DOHH2 (cell line): ENCODE measurements around the gene UBE2I.

Experiments used
- EZH2phosphoT487 ChIP-seq: fragments of 200-600 bp; sonication (generic); IDR thresholded peaks from 2 replicates; pipeline ENCODE4 v1.6.1; 2017; ENCODE audit warnings: borderline replicate concordance, mild to moderate bottlenecking, antibody characterized with exemption, low read length, moderate library complexity, mixed read lengths
- TF ChIP-seq, protein P1 (sequence below): fragments of 200-600 bp; sonication (generic); IDR thresholded peaks from one replicate; pipeline ENCODE4 v1.5.1; 2014; ENCODE audit warnings: antibody characterized with exemption, mild to moderate bottlenecking, low read depth, low read length; ENCODE audit not compliant: poor library complexity, severe bottlenecking

DNA sequence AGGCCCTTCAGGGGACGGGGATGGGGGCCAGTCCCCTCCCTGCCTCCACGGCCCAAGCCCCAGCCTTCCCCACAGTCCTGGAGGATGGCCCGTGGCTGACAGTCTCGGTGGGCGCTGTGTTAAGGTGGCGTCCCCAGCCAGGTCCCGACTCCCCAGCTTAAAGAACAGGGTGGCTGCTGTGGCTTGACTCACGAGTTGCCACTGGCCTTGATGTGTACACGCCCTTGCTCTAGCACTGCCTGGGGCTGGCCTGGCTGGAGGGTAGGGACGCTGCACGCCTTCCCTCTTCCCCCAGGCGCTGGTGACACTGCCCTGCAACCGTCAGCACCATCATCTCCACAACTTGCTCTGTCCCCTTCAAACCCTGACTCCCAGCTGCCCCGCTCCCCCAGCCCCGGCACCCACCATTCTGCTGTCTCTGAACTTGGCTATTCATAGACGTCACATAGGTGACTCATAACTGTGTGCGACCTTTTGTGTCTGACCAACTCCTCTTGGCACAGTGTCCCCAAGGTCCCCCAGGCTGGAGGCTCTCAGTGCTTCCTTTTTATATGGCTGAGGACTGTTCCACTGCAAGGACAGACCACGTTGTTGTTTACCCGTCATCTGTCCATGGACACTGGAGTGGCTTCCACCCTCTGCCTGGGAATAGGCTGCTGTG lies 48.6 kb downstream of the UBE2I start:
- TF ChIP-seq, protein P1, sequence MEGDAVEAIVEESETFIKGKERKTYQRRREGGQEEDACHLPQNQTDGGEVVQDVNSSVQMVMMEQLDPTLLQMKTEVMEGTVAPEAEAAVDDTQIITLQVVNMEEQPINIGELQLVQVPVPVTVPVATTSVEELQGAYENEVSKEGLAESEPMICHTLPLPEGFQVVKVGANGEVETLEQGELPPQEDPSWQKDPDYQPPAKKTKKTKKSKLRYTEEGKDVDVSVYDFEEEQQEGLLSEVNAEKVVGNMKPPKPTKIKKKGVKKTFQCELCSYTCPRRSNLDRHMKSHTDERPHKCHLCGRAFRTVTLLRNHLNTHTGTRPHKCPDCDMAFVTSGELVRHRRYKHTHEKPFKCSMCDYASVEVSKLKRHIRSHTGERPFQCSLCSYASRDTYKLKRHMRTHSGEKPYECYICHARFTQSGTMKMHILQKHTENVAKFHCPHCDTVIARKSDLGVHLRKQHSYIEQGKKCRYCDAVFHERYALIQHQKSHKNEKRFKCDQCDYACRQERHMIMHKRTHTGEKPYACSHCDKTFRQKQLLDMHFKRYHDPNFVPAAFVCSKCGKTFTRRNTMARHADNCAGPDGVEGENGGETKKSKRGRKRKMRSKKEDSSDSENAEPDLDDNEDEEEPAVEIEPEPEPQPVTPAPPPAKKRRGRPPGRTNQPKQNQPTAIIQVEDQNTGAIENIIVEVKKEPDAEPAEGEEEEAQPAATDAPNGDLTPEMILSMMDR, result no peak
- no peak for TF ChIP-seq EZH2phosphoT487
